HuH-7.5 (cell line): ENCODE measurements around the gene NPTX1.
"Not testable (repeated sequence)": the region's sequence is repeated elsewhere in the genome, so short reads cannot be mapped to it uniquely, and the experiment has no call there.

Source experiments
- DNase-seq: peaks from one replicate; pipeline ENCODE4 v3.0.0; 2011; ENCODE audit warnings: low spot score

Gene NPTX1

GRCh38 chr17:80475910-80476876 is at the start of gene NPTX1:
NPTX1 (minus strand) TSS chr17:80476607; CDS start chr17:80476446, 161 bp downstream.
- peak; percentile 41 for DNase-seq

GRCh38 chr17:80523956-80524712 is 47.7 kb upstream of the NPTX1 start:
- no peak for DNase-seq

- no peak for DNase-seq
Observed at GRCh38 chr17:80523054-80523744, 46.8 kb upstream of the NPTX1 start.

GRCh38 chr17:80520810-80521455 is 44.5 kb upstream of the NPTX1 start:
- no peak for DNase-seq

GRCh38 chr17:80519091-80519781 is 42.8 kb upstream of the NPTX1 start:
- DNase-seq = no peak

GRCh38 chr17:80518392-80518791 is 42.0 kb upstream of the NPTX1 start:
- no peak for DNase-seq

GRCh38 chr17:80517641-80518040 is 41.2 kb upstream of the NPTX1 start:
- no peak for DNase-seq

GRCh38 chr17:80516171-80516932 is 39.9 kb upstream of the NPTX1 start:
- DNase-seq = no peak

GRCh38 chr17:80513892-80514291 is 37.5 kb upstream of the NPTX1 start:
- no peak for DNase-seq

- no peak for DNase-seq
Observed at GRCh38 chr17:80513201-80513600, 36.8 kb upstream of the NPTX1 start.

GRCh38 chr17:80512233-80512632 is 35.8 kb upstream of the NPTX1 start:
- no peak for DNase-seq

GRCh38 chr17:80511222-80512180 is 35.1 kb upstream of the NPTX1 start:
- DNase-seq = no peak

GRCh38 chr17:80510772-80511171 is 34.4 kb upstream of the NPTX1 start:
- DNase-seq = no peak

GRCh38 chr17:80510132-80510531 is 33.7 kb upstream of the NPTX1 start:
- DNase-seq = no peak

GRCh38 chr17:80509311-80509710 is 32.9 kb upstream of the NPTX1 start:
- DNase-seq = no peak

- DNase-seq = no peak
Observed at GRCh38 chr17:80507965-80508364, 31.6 kb upstream of the NPTX1 start.

- DNase-seq = not testable (repeated sequence)
Observed at GRCh38 chr17:80507177-80507576, 30.8 kb upstream of the NPTX1 start.

- DNase-seq = no peak
Observed at GRCh38 chr17:80504686-80505413, 28.4 kb upstream of the NPTX1 start.

GRCh38 chr17:80503921-80504320 is 27.5 kb upstream of the NPTX1 start:
- no peak for DNase-seq
